GM20431 (cell line): Measurements from ENCODE around the gene AICDA.
"Not testable (repeated sequence)": the region's sequence is repeated elsewhere in the genome, so short reads cannot be mapped to it uniquely, and the experiment has no call there.

Experiments
- in situ Hi-C: fragments of 300-500 bp; cut with MseI, MboI; formaldehyde crosslinking; loops from one replicate; pipeline ENCODE4 v1.15.0; 2020; ENCODE audit warnings: low sequenced_read_pairs; ENCODE audit not compliant: unreplicated experiment

Gene AICDA

GRCh38 chr12:8615206-8615605 is 2.5 kb upstream of the AICDA start:
- in situ Hi-C loops: no loop called here

GRCh38 chr12:8613881-8614280 is 1.2 kb upstream of the AICDA start:
- in situ Hi-C loops: not testable (repeated sequence)

GRCh38 chr12:8609061-8609570 is 3.5 kb downstream of the AICDA start:
- in situ Hi-C loops: no loop called here

- in situ Hi-C loops: no loop called here
Observed at GRCh38 chr12:8606890-8607289, 5.8 kb downstream of the AICDA start.

GRCh38 chr12:8605057-8605456 is 7.6 kb downstream of the AICDA start:
- in situ Hi-C loops: no loop called here

GRCh38 chr12:8603856-8604255 is 8.8 kb downstream of the AICDA start:
- in situ Hi-C loops: no loop called here

- in situ Hi-C loops: no loop called here
Observed at GRCh38 chr12:8603286-8603685, 9.4 kb downstream of the AICDA start.

- in situ Hi-C loops: no loop called here
Observed at GRCh38 chr12:8596561-8596960, 16.1 kb downstream of the AICDA start.

GRCh38 chr12:8594072-8594471 is 18.6 kb downstream of the AICDA start:
- in situ Hi-C loops: no loop called here

- in situ Hi-C loops: no loop called here
Observed at GRCh38 chr12:8593246-8593645, 19.4 kb downstream of the AICDA start.

- in situ Hi-C loops: no loop called here
Observed at GRCh38 chr12:8590842-8591545, 21.7 kb downstream of the AICDA start.

- in situ Hi-C loops: no loop called here
Observed at GRCh38 chr12:8589679-8590078, 23.0 kb downstream of the AICDA start.

GRCh38 chr12:8584478-8584877 is 28.2 kb downstream of the AICDA start:
- in situ Hi-C loops: not testable (repeated sequence)

- in situ Hi-C loops: no loop called here
Observed at GRCh38 chr12:8584004-8584403, 28.7 kb downstream of the AICDA start.

GRCh38 chr12:8581098-8581784 is 31.4 kb downstream of the AICDA start:
- in situ Hi-C loops: no loop called here

- in situ Hi-C loops: no loop called here
Observed at GRCh38 chr12:8577879-8578278, 34.8 kb downstream of the AICDA start.

GRCh38 chr12:8572507-8572906 is 40.2 kb downstream of the AICDA start:
- in situ Hi-C loops: no loop called here

- in situ Hi-C loops: no loop called here
Observed at GRCh38 chr12:8566525-8566924, 46.1 kb downstream of the AICDA start.

- in situ Hi-C loops: not testable (repeated sequence)
Observed at GRCh38 chr12:8566052-8566451, 46.6 kb downstream of the AICDA start.

- in situ Hi-C loops: no loop called here
Observed at GRCh38 chr12:8564656-8565055, 48.0 kb downstream of the AICDA start.

- in situ Hi-C loops: no loop called here
Observed at GRCh38 chr12:8563356-8563755, 49.3 kb downstream of the AICDA start.

GRCh38 chr12:8562310-8562709 is 50.3 kb downstream of the AICDA start:
- in situ Hi-C loops: no loop called here
